ENCODE measurements around the gene WDR70.
"Not testable (repeated sequence)": the region's sequence is repeated elsewhere in the genome, so short reads cannot be mapped to it uniquely, and the experiment has no call there.

Gene WDR70

DNA sequence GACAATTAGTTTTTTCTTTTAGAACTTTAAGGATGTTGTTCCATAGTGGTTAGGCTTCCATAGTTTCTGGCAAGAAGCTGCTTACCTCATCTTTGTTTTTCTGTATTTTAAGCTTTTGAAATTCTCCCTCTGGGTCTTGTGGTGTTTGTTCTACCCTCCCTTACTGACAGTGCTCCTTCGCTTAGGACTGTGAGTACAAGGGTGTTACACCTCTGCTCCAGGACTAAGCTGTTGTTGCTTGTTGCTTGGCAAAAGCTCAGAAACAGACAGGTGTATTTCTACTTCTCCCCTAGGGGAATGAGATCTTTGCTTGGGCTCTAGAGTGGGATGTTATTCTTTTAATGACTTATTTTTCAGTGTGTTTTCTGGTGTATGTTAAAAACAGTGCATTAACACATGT is 225.2 kb downstream of the WDR70 start:
- Mint-ChIP-seq H3K9me3 (peaks cover 13% of the 10 kb centered on the region), H3K4me1 (no peaks in the 10 kb centered on the region), H3K27me3 (ENCODE audit: low read depth) (no peaks in the 10 kb centered on the region), H3K4me3 (no peak overlapping the region), H3K36me3 (ENCODE audit: low read depth) (peaks cover 27% of the 10 kb centered on the region), H3K27ac (no peak overlapping the region)
- TF ChIP-seq, protein P1, sequence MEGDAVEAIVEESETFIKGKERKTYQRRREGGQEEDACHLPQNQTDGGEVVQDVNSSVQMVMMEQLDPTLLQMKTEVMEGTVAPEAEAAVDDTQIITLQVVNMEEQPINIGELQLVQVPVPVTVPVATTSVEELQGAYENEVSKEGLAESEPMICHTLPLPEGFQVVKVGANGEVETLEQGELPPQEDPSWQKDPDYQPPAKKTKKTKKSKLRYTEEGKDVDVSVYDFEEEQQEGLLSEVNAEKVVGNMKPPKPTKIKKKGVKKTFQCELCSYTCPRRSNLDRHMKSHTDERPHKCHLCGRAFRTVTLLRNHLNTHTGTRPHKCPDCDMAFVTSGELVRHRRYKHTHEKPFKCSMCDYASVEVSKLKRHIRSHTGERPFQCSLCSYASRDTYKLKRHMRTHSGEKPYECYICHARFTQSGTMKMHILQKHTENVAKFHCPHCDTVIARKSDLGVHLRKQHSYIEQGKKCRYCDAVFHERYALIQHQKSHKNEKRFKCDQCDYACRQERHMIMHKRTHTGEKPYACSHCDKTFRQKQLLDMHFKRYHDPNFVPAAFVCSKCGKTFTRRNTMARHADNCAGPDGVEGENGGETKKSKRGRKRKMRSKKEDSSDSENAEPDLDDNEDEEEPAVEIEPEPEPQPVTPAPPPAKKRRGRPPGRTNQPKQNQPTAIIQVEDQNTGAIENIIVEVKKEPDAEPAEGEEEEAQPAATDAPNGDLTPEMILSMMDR (IDR thresholded peaks at IDR 0.05; ENCODE audit: unreplicated experiment in 3 of 3) = no peak

DNA sequence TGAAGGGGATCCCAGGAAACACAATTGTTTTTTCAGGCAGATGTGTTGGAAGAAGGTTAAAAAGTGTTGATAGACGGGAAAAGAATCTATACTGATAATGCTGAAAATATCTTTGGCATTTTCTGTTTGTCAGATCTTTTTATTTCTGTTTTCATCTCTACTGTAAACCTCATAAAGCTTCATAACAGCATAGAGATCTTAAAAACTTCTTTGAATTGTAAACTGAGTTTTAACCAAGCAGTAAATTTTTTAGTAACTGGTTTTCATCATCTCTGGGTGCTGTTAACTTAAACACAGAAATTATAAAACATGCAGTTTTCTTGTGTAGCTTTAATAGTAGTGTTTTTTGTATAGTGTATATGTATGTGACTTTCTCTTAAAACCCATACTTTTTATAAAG is 227.0 kb downstream of the WDR70 start:
- TF ChIP-seq, protein P1 (IDR thresholded peaks at IDR 0.05; ENCODE audit: unreplicated experiment in 3 of 3) = no peak
- H3K4me1 Mint-ChIP-seq = no peaks in the 10 kb centered on the region
- H3K36me3 Mint-ChIP-seq (ENCODE audit: low read depth) = peaks cover 18% of the 10 kb centered on the region
- no peak overlapping the region for H3K27ac Mint-ChIP-seq
- H3K4me3 Mint-ChIP-seq = no peak overlapping the region
- no peaks in the 10 kb centered on the region for H3K27me3 Mint-ChIP-seq (ENCODE audit: low read depth)
- H3K9me3 Mint-ChIP-seq = peaks cover 7% of the 10 kb centered on the region

DNA sequence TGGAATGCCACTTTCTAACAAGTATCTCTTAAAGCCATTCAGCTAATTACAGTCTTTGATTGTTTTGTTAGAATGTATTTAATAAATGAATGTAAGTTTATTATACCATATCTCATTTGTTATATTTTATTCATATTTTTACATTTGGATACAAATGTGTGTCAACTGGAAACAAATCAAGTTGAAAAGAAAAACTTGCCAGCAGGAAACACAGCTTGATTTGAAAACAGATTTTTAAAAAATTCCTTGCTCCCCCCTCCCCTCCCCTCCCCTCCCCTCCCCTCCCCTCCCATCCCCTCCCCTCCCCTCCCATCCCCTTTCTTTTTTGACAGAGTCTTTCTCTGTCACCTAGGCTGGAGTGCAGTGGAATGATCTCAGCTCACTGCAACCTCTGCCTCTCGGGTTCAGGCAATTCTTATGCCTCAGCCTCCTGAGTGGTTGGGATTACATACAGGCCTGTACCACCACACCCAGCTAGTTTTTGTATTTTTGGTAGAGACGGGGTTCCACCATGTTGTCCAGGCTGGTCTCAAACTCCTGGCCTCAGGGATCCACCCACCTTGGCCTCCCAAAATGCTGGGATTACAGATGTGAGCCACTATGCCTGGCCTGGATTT is 227.6 kb downstream of the WDR70 start:
- H3K27ac Mint-ChIP-seq = no peak overlapping the region
- no peaks in the 10 kb centered on the region for H3K4me1 Mint-ChIP-seq
- no peaks in the 10 kb centered on the region for H3K27me3 Mint-ChIP-seq (ENCODE audit: low read depth)
- peaks cover 12% of the 10 kb centered on the region for H3K36me3 Mint-ChIP-seq (ENCODE audit: low read depth)
- peaks cover 1% of the 10 kb centered on the region for H3K9me3 Mint-ChIP-seq
- no peak overlapping the region for H3K4me3 Mint-ChIP-seq
- TF ChIP-seq, protein P1 (IDR thresholded peaks at IDR 0.05; ENCODE audit: unreplicated experiment in 3 of 3) = no peak

DNA sequence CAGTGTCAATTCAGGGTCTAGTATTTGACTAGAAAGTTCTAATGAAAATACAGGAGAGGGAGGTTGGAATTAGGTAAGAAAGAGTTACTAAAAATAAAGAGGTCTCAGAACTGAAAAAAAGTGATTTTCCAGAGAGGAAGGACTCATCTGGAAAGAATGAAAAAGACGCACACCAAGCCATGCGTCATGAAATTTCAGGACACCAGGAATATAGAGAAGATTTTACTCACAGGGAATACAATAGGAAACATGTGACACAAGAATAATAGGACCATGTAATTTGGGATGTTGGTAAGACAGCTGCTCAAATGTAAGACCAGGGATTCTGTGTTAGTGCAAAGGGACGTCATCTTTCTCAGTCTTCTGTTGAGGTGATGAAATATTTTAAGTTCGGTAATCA is 236.1 kb downstream of the WDR70 start:
- H3K27ac Mint-ChIP-seq = no peak overlapping the region
- H3K9me3 Mint-ChIP-seq = no peaks in the 10 kb centered on the region

DNA sequence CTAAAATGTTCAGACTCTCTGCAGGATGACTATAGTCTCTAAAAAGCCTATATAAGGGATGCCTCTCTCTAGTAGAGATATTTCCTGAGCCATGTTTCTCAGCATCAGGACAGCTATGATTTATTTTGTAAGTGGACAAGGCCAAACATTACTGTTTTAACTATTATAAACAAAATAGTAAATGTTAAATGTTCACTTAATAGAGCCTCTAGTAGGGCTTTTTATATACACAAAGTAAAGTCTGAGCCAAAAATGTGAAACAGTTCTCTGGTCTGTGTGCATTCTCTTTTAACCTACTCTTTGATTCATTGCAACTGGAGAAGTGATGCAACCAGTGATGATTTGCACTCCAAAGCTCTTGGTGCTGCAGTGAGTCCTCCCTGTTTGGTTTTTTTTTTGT is 240.2 kb downstream of the WDR70 start:
- H3K27me3 Mint-ChIP-seq (ENCODE audit: low read depth) = no peaks in the 10 kb centered on the region
- H3K4me3 Mint-ChIP-seq = no peak overlapping the region
- H3K27ac Mint-ChIP-seq = no peak overlapping the region
- peaks cover 3% of the 10 kb centered on the region for H3K9me3 Mint-ChIP-seq
- TF ChIP-seq, protein P1 (IDR thresholded peaks at IDR 0.05; ENCODE audit: unreplicated experiment in 3 of 3) = no peak
- peaks cover 9% of the 10 kb centered on the region for H3K36me3 Mint-ChIP-seq (ENCODE audit: low read depth)
- no peaks in the 10 kb centered on the region for H3K4me1 Mint-ChIP-seq

More for the DNA sequence above, 236.1 kb downstream of the WDR70 start:
- Mint-ChIP-seq H3K4me3 (no peak overlapping the region), H3K4me1 (no peaks in the 10 kb centered on the region), H3K36me3 (ENCODE audit: low read depth) (no peaks in the 10 kb centered on the region), H3K27me3 (ENCODE audit: low read depth) (no peaks in the 10 kb centered on the region)
- TF ChIP-seq, protein P1 (IDR thresholded peaks at IDR 0.05; ENCODE audit: unreplicated experiment in 3 of 3) = no peak

DNA sequence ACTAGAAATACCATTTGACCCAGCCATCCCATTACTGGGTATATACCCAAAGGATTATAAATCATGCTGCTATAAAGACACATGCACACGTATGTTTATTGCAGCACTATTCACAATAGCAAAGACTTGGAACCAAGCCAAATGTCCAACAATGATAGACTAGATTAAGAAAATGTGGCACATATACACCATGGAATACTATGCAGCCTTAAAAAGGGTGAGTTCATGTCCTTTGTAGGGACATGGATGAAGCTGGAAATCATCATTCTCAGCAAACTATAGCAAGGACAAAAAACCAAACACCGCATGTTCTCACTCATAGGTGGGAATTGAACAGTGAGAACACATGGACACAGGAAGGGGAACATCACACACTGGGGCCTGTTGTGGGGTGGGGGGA is 243.2 kb downstream of the WDR70 start:
- H3K27me3 Mint-ChIP-seq (ENCODE audit: low read depth); H3K27ac Mint-ChIP-seq; H3K4me1 Mint-ChIP-seq; H3K4me3 Mint-ChIP-seq; H3K9me3 Mint-ChIP-seq: not testable (repeated sequence)
- H3K36me3 Mint-ChIP-seq (ENCODE audit: low read depth) = peaks cover 29% of the 10 kb centered on the region

Measured in nephron (organoid).